NCI-H146 treated with DMSO at 0.1 percent for 48 hours (cell line): ENCODE results near the gene KRT80.
A peak's percentile ranks its signal among the peaks of the same experiment; 100 is the strongest.

Source experiments
- DNase-seq: peaks from one replicate; lab custom pipeline; 2025; ENCODE audit not compliant: unreplicated experiment; lab: John Stamatoyannopoulos, UW

The KRT80 gene

GRCh38 chr12:52141875-52142274 is 49.9 kb downstream of the KRT80 start:
- no peak for DNase-seq

GRCh38 chr12:52141306-52141705 is 50.5 kb downstream of the KRT80 start:
- no peak for DNase-seq

GRCh38 chr12:52139579-52140062 is 52.2 kb downstream of the KRT80 start:
- peak; percentile 84 for DNase-seq

DNA sequence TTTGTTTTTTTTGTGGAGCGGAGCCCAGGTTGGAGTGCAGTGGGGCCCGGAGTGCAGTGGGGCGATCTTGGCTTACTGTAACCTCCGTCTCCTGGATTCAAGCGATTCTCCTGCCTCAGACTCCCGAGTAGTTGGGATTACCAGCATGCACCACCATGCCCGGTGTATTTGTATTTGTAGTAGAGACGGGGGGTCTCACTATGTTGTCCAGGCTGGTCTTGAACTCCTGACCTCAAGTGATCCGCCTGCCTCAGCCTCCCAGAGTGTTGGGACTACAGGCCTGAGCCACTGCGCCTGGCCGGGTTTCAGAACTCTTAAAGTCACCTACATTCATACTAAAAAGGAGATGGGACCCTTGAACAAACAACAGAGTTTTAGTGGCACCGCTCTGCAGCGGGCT is 52.7 kb downstream of the KRT80 start:
- no peak for DNase-seq

DNA sequence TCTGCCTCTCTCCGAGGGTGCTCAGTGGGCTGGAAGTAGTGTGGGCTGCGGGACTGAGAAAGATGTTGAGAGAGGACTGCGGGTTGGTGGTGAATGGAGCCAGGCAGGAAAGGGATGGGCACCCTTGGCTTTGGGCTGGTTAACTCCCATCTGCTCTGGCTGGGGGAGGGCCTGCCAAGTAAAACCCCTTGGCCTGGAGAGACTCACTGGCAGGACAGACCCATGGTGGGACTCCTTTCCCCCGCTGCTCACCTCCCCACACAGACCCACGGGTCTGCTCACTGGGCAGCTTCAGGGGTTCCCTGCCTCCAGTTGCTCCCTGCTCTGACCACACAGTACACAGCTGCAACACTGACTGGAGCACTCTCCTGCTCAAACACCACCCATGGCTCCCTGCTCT is 54.1 kb downstream of the KRT80 start:
- no peak for DNase-seq

DNA sequence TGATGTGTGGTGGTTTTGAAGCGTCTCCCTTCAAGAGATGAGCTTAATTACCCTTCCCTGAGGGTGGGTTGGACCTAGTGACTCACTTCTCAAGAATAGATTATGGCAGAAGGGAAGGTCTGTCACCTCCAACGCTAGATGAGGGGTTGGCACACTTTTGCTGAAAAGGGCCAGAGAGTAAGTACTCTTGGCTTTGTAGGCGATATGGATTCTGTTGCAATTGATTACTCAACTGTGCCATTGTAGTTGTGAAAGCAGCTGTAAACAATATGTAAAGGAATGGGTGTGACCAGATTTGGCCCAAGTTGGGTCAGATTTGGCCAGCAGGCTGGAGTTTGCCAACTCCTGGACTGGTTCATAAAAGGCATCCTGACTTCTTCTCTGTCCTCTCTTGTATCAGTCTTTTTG is 59.1 kb downstream of the KRT80 start:
- no peak for DNase-seq

GRCh38 chr12:52130711-52131110 is 61.1 kb downstream of the KRT80 start:
- DNase-seq: peak; percentile 99

GRCh38 chr12:52127683-52128450 is 63.9 kb downstream of the KRT80 start:
- no peak for DNase-seq

DNA sequence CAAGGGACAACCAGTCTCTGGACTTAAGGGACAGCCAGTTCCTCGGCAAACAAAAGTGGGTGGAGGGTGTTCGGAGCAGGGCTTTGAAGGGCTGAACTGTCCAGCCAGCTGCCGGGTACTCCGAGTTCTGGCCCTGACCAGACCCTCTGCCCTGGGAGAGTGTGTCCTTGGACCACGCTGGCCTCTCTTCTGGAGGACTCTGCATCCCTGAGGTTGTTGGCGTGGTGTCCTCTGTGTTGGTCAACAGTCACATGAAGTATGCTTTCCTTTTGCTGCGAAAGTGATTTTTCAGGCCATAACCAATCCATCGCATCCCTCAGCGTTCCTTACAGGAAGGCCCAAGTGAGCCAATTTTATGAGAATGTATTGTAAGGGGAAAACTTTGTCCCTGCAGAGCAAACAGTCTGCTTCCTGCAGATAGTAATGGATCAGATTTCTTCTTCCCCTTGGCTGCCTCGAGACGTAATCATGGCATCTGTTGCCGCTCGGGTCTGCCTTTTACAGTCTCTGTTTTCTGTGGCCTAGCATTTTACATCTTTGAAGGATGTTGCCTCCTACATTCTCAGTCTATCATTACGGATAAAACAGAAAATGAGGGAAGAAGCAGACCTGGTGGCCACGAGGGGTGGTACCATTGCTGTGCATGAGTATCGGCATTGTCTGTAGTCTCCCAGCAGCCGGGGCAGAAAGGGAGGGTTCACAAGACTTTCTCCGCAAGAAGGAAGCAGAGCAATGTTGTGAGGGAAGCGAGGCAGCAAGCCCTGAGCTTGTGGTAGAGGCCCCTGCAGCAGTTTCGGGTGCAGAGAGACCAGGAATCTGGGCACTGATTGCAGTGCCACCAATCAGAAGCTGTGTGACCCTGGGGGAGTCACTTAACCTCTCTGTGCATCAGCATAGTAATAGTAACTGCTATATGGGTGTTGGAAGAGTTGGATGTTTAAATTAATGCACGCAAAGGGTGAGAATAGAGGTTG is 64.9 kb downstream of the KRT80 start:
- DNase-seq: peak; percentile 16

- DNase-seq: peak; percentile 79
These were observed 65.7 kb downstream of the KRT80 start for GRCh38 chr12:52126050-52126604.

- peak; percentile 81 for DNase-seq
These were observed 66.3 kb downstream of the KRT80 start for GRCh38 chr12:52125476-52125900.

GRCh38 chr12:52123487-52124186 is 68.2 kb downstream of the KRT80 start:
- DNase-seq: no peak

DNA sequence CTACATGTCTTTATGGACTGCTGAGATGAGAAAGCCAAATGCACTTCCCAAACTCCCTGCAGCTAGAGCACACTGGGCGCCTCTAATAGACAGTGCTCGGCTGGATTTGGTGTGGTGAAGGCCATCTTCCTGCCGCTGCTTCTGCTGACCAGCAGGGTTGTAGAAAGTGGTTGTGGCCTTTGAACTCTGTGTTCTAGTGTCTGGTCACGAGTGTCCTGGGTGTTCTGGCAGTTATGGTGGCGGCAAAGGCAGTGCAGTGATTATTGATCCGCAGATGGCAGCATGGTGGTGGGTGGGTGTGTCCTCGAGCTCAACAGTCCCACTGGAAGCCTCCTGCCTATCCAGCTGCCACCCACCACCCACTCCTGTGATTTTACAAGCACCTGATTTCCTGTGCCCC is 68.9 kb downstream of the KRT80 start:
- DNase-seq: no peak

- DNase-seq: no peak
These were observed 69.3 kb downstream of the KRT80 start for GRCh38 chr12:52122540-52122871.

DNA sequence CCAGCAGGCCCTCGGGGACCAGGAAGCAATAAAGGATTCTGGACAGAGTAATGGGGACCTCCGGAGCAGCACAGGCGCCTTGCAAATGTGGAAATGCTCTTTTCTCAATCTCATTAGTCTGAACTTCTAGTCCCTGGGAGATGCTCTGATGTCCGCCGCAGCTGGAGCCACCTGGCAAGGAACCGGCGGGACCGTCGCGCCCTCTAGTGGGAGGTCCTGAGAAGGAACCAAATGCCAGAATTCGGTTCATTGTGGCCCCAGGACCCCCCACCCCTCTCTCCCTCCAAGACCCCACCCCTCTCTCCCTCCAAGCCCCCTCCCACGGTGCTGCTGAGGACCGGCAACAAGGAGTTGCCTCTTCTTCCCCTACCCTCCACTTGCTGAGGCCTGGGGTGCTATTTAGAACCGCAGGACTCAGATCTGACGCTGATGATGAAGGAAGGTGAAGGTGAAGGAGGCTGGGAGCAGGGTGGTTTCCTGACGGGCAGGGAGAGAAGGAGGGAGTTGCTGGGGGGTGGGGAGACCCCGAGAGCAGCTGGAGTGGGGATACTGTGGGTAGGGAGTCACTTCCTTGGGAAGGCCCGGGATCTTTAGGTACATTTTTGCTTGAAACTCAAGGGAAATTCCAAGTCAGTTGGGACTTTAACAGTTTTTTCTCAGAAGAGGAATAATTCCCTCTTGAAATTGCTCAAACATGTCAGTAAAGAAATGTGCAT is 69.8 kb downstream of the KRT80 start:
- peak; percentile 59 for DNase-seq

- no peak for DNase-seq
These were observed 70.6 kb downstream of the KRT80 start for GRCh38 chr12:52120951-52121823.

GRCh38 chr12:52119398-52120254 is 72.2 kb downstream of the KRT80 start:
- peak; percentile 57 for DNase-seq
